ENCODE data around the gene MYH7B. TPM values are rescaled to one million over a fixed set of nuclear protein-coding genes. Genes with fewer than 3 reads are reported as not detected.

Gene MYH7B
- polyA plus RNA-seq (ENCODE audit: insufficient read length in 4 of 4), result 1 to 10 TPM in 2 of 4 donors, under 1 TPM in 2; 0.49 to 3.0 (median 1.4) TPM

- peak; percentile 93 to 95 (median 94) for DNase-seq (ENCODE audit: low read depth in 4 of 4, low spot score in 2 of 4)
Observed at GRCh38 chr20:34955231-34956040, at the start of gene MYH7B, which contains the start of gene GSS. TSS of gene MYH7B (plus strand) at chr20:34955868. CDS start at chr20:34978006, 22,138 bp downstream. TSS of gene GSS (minus strand) at chr20:34955806. CDS start at chr20:34951852, 3,954 bp downstream.

- DNase-seq (ENCODE audit: low read depth in 4 of 4, low spot score in 2 of 4), result peak in 1 of 4 donors; percentile 5
Observed at GRCh38 chr20:34907616-34908469, 47.8 kb upstream of the MYH7B start.

GRCh38 chr20:34915131-34915530, 40.5 kb upstream of the MYH7B start:
- DNase-seq (ENCODE audit: low read depth in 4 of 4, low spot score in 2 of 4), result no peak

- no peak for DNase-seq (ENCODE audit: low read depth in 4 of 4, low spot score in 2 of 4)
Observed at GRCh38 chr20:34915749-34916455, 39.8 kb upstream of the MYH7B start.

DNA sequence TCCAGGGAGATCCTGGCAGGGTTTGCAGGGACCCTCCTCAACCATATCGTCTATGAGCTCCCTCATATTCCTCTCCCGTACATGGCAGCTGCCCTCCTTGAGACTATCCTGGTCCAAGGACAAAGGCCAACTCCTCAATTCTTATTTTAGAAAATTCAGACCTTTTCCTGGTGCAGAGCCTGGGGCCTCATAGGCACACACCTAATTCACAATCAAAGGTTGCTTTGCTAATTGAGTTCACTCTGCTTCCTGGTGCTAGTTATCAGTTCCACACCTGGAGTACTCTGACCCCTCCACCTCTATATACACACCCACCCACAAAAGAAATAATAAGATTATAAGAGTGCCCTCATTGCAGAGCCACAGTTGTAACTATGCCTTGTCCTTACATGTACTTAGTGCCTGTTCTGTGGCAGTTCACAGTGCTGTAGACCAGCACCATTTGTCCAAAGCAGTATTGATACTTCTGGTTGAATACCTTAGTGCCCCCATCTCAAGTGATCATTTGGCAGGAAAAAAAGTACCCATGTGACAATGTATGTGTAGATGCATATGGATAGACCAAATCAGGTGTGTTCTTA, 38.8 kb upstream of the MYH7B start:
- DNase-seq (ENCODE audit: low read depth in 4 of 4, low spot score in 2 of 4), result no peak

GRCh38 chr20:34920055-34920454, 35.6 kb upstream of the MYH7B start:
- no peak for DNase-seq (ENCODE audit: low read depth in 4 of 4, low spot score in 2 of 4)

DNA sequence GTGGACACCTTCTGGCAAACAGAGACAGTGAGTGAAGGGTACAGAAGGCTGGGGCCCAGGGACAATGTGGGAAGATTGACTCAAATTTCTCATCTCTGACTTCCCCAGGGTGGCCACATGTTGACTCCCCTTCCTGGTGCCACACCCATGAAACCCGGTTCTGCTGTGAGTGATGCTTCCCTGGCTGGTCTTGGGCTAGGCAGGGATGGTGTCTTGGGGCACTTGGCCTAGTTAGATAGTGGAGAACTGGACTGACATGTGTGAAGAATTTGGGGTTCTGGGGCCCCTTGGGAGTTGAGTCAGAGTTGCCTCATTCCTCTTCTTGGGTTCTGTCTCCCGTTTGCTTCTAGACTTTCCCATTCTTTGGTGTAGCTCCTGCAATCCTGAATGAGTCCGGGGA, 34.2 kb upstream of the MYH7B start:
- no peak for DNase-seq (ENCODE audit: low read depth in 4 of 4, low spot score in 2 of 4)

DNA sequence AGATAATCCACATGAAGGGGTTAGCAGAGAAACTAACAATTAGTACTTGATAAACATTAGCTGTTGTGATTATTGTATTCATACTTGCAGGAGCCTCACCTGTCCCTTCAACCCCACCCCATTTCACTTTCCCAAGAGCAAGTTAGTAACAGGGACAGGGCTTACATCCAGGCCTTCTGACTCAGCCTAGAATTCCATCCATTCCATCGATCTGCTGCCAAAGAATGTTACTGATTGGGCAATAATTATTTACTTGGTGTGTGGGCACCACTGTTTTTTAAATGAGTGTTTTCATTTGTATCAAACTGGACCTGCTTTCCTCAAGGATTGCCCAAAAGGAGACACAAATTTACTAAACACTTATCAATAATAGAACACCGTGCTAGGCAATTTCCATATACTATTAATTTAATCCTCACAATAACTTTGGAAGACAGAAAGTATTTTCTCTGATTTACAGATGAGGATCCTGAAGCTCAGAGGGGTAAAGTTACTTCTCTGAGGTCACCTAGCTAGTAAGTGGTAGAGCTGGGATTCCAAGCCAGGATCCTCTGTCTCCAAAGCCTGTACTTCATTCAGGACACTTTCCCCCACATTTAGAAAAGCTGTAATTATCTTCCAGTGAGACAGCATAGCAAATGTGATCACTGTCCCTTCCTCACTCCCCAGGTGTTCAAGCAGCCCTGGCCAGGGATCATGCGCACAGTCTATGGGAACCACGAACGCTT, 32.9 kb upstream of the MYH7B start:
- no peak for DNase-seq (ENCODE audit: low read depth in 4 of 4, low spot score in 2 of 4)

- DNase-seq (ENCODE audit: low read depth in 4 of 4, low spot score in 2 of 4), result no peak
Observed at GRCh38 chr20:34923414-34923813, 32.3 kb upstream of the MYH7B start.

- no peak for DNase-seq (ENCODE audit: low read depth in 4 of 4, low spot score in 2 of 4)
Observed at GRCh38 chr20:34925341-34925740, 30.3 kb upstream of the MYH7B start.

DNA sequence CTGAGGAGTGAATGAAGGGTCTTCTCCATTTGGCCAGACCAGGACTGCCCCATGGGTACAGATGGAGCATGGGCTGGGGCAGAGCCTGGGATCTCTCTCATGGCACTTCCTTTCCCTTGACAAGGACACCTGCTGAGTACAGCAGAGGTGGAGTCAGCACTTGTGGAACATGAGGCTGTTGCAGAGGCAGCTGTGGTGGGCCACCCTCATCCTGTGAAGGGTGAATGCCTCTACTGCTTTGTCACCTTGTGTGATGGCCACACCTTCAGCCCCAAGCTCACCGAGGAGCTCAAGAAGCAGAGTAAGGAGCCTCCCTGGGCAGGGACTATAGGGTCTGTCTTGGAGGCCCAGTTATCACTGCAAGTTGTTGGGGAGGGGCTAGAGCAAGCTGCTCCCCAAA, 29.7 kb upstream of the MYH7B start:
- DNase-seq (ENCODE audit: low read depth in 4 of 4, low spot score in 2 of 4), result no peak

GRCh38 chr20:34926581-34926980, 29.1 kb upstream of the MYH7B start:
- DNase-seq (ENCODE audit: low read depth in 4 of 4, low spot score in 2 of 4), result no peak

GRCh38 chr20:34927736-34928135, 27.9 kb upstream of the MYH7B start:
- no peak for DNase-seq (ENCODE audit: low read depth in 4 of 4, low spot score in 2 of 4)

DNA sequence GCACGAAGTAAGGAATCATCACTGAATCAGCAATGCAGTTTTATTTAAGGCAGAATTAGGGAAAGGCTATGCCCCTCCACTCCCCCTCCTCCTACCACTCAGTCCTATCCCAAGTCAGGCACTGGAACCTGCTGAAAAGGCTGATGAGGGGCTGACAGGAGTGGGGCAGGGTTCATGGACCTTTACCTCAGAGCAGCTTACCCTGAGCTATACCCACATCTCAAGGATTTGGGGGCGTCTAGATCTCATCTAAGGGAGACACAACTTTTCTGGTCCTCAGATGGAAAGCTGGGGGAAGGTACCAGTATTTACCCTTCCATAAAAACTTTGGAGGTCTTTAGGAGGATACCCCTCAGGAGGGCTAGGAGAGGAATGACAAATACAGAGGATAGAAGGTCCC, 27.3 kb upstream of the MYH7B start:
- DNase-seq (ENCODE audit: low read depth in 4 of 4, low spot score in 2 of 4), result no peak

DNA sequence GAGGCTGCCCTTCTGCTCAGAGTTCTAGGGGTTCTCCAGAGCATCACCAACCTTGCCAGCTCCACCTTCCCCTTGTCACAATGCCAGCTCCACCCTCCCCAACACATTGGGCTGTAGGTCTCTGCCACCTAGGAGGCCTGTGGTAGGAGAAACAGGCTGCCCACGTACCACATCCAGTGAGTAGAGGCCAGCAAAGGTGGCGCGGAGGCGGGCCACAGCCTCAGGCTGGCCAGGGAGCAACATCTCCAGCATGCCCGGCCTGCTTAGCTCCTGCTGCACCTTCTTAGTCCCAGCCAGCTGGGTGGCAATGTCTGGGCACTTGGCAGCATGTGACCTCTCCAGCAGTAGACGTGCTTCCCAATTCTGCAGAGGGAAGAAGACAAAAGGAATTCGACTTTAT, 23.9 kb upstream of the MYH7B start:
- no peak for DNase-seq (ENCODE audit: low read depth in 4 of 4, low spot score in 2 of 4)

DNA sequence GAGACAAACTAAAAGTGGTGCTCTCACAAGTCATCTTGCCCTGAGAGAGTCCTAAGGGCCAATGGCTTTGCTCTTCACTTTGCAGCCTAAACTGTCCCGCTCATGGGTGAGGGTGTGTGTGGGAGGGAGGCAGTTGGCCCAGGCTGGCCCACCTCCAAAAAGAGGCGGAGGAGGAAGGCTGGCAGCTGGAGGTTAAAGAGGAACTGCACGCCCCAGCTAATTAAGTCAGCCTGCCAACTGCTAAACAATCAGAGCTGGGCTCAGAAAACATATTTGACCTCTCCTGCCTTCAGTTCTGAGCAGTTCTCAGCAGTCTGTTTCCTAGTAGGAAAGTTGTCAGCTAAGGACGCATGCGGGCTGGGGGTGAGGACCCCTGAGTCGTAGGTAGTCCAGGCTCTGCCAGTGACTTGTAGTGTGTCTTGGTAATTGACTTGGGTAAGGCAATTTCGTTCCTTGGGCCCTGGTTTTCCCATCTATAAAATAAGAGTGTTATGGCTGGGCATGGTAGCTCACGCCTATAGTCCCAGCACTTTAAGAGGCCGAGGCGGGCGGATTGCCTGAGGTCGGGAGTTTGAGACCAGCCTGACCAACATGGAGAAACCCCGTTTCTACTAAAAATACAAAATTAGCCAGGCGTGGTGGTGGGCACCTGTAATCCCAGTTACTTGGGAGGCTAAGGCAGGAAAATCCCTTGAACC, 17.1 kb upstream of the MYH7B start:
- DNase-seq (ENCODE audit: low read depth in 4 of 4, low spot score in 2 of 4), result no peak

DNA sequence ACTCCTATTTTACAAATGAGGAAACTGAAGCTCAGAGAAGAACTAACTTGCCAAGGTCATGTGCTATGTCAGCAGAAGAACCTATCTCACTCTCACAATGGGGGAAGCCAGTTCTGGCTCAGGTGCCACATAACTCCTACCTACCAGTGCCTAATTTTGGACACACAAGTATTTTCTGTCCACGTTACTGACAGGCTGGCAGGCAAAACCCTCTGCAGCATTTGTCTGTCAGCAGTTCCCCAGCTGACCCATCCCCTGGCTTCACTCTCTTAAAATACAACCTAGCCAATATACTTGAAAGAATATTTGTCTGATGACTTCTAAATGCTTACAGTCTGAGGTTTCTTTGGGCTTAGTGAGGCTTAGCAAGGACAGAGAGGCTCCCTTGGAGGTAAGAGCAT, 15.6 kb upstream of the MYH7B start:
- no peak for DNase-seq (ENCODE audit: low read depth in 4 of 4, low spot score in 2 of 4)

DNA sequence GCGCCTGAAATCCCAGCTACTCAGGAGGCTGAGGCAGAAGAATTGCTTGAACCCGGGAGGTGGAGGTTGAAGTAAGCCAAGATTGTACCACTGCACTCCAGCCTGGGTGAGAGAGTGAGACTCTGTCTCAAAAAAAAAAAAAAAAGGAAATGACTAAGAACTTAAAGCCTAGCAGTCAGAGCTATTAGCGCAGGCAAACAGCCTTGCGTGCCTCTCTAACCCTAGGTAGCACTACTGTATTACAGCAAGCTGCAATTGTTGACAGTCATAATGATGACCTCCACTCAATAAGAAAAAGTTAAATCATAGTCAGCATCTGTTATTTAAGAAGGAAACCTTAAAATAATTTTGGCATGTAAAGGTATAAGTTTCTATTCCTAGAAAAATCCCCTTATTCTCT, 14.4 kb upstream of the MYH7B start:
- no peak for DNase-seq (ENCODE audit: low read depth in 4 of 4, low spot score in 2 of 4)

DNA sequence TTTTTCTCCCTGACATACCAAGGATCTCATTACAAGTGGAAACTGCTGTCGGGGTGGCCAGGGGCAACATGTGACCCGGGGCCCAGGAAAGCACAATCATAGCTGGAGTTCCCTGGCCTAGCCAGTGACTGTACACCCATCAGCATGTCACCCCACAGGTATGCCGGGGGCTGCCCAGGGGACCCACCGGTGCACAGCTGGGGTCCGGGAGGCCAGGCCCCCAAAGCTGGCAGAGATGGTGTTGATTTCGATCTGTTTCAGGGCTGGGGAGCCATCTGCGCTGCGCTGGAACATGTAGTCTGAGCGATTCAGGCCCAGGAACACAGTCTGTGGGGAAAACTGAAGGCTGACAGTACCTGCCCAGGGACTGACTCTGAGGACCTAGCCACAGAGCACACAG, 13.4 kb upstream of the MYH7B start:
- DNase-seq (ENCODE audit: low read depth in 4 of 4, low spot score in 2 of 4), result no peak
